Gastrocnemius medialis (tissue), 4 donors: ENCODE measurements around the gene ATP6AP2.

Source experiments
- CTCF ChIP-seq, 5 experiments: fragments of 450-650 bp in 3 of 5; fragments of 200-600 bp in 2 of 5; sonication (generic) in 2 of 5; IDR thresholded peaks in 4 of 5; conservative IDR thresholded peaks in 1 of 5; 1 replicate in 4 of 5; 2 replicates in 1 of 5; pipeline ENCODE4 v1.5.1; 2016 to 2019; ENCODE audit warnings: antibody characterized with exemption in 5 of 5, mild to moderate bottlenecking in 3 of 5, moderate library complexity in 3 of 5
- POLR2A ChIP-seq, 2 donors: fragments of 450-650 bp; IDR thresholded peaks; one replicate each; pipeline ENCODE4 v1.6.1; 2017; ENCODE audit warnings: antibody characterized with exemption in 2 of 2, mild to moderate bottlenecking in 2 of 2, moderate library complexity in 2 of 2

GRCh38 chrX:40617566-40617965 is 36.8 kb downstream of the ATP6AP2 start:
- TF ChIP-seq CTCF (IDR thresholded peaks at IDR 0.05 in 4 of 5, conservative IDR thresholded peaks at IDR 0.05 in 1 of 5) (no peak), POLR2A (IDR thresholded peaks at IDR 0.05) (no peak)
